HG03045 (cell line): ENCODE measurements around the gene DTX3.
A peak's percentile ranks its signal among the peaks of the same experiment; 100 is the strongest.
"Not testable (repeated sequence)": the region's sequence is repeated elsewhere in the genome, so short reads cannot be mapped to it uniquely, and the experiment has no call there.

Source experiments
- ATAC-seq: cut with Tn5 transposase; IDR thresholded peaks from one replicate; pipeline ENCODE4 v1.9.1; 2021; ENCODE audit warnings: mild to moderate bottlenecking, moderate library complexity; ENCODE audit not compliant: unreplicated experiment

DTX3 gene

DNA sequence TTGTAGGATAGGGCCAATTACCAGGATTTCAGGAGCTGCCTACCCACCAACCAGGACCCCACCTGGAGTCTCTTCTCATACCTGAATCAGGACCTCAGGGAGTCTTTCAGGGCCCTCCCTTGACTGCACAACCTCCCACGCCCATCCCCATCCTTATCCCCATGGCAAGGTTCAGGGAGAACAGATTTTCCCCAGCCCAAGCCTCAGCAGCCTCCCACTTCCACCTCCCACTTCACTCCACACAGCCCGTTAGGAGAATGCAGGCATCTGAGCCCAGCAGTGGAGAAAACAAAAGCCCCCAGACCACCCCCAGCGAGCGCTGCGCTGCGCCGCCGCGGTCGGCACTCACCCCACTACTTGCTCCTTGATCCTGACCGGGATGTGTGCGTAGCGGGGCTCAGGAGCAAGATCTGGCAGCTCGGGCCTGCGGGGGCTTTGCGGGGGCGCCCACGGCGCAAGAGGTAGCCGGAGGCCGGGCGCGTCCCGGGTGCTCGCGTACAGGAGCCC is 27.0 kb downstream of the DTX3 start:
- no peak for ATAC-seq

DNA sequence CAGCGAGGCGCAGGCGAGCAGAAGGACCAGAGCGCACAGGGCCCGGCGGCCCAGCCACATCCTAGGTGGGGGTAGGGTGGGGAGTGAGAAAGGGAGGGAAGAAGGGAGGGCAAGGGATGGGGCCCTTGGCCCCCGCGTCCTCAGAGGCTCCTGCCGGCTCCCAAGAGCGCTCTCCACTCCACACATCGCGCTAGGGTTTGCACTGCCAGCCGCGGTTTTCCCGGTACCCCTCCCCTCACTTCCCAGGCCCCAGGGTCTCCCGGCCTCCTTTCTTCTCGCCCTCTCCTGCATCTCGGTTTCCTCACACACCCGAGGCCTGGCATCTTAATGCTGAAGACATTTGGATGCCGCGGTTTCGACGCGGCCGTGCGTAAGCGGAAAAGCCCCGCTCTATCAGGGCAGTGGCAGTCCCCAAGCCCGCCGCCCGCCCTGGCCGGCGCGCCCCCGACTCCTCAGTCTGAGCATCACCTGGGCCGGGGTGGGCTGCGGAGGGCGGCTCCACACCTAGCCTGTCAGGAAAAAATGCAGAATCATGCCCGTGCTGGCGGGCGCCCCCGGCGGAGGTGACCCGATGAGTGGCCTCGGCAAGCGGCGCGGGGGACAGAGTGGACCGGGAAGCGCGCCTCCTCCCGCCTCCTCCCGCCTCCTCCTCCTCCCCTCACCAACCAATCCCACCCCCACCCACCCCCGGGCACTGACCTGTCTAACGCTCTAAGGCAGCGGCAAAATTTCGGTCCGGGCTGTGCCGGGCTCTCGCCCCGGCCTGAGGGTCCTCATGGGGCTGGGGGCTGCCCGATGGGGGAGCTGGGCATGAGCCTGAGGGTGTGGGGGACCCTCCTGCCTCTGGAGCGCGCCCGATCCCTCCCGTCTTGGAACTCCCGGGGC is 27.7 kb downstream of the DTX3 start:
- ATAC-seq = peak; percentile 22

DNA sequence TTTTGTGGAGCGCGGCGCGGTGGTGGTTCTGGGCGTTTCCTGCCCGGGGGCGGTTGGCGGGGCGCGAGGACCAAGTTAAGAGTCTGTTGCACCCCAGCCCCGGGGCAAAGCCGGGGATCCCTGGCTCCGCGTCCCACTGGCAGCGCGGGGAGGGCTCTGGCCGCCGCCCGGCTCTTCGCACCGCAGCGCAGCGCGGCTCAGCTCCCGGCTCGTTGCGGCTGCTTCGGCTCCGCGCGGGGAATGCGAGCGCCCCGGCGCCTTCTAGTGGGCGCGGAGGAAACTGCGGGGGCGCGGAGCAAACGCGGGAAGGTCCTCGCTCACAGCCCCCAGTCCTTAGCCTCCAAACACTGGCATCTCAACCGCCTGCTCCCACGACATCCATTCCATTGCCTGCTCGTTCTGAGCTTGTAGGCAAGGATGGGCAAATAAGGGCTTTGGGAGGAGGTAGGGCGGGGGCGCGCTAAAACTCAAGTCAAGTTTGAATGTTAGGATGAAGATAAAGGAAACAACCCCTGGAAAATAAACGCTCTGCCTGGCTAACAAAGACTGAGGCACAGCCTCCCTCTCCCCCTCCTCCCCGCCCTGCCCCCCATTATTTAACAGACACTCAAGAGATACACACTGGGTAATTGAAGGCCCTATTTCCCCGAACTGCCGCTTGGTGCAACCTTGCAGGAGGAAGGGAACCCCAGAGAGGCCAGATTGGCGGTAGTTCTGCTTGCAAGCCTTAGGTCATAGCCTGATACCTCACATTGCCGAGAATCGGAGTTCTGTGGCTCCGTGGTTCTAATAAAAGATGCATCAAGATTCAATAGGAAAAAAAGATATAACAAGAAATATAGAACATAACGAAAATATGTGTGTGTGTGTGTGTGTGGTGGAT is 28.6 kb downstream of the DTX3 start, which contains the start of gene B4GALNT1:
Gene B4GALNT1 (minus strand): TSS at position 244 of the 883 bp plus-strand sequence. CDS start 1,069 bp downstream, outside the sequence.
- ATAC-seq = peak; percentile 81

DNA sequence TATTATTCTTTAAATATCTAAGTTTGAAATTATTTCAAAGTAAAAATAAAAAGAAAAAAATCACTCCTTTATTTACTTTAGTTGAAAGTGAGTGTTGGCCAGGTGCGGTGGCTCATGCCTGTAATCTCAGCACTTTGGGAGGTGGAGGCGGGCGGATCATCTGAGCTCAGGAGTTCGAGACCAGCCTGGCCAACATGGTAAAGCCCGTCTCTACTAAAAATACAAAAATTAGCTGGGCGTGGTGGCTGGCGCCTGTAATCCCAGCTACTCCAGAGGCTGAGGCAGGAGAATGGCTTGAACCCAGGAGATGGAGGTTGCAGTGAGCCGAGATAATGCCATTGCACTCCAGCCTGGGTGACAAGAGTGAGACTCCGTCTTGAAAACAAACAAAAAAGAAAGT is 32.1 kb downstream of the DTX3 start:
- ATAC-seq = not testable (repeated sequence)

DNA sequence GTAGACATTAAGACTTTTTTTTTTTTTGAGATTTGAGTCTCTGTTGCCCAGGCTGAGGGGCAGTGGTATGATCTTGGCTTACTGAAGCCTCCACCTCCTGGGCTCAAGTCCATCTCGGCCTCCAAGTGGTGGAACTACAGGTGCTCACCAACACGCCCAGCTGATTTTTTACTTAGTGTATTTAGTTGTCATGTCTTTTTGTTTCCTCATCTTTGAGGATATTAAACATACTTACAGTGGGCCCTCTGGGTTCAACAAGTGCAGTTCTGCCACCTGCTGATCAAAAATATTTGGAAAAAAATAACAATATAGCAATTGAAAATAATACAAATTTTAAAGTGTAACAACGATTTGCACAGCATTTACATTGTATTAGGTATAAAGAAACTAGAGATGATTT is 32.7 kb downstream of the DTX3 start:
- ATAC-seq = no peak

DNA sequence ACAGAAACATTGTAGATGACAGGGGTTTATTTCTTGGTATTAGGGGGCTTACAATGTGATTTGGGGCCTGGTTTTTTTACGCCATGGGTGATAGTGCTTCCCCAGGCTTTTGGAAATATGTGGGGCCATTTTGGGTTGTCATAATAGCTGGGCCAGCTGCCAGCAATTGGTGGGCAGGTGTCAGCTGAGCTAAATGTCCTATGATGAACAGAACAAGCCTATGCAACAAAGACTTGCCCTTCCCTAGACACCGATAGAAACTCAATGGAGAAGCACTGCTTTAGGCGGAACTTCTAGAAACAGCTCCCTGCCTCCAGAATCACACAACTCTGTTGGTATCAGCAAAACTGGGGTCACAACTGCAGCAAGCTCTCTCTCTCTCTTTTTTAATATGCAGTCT is 33.5 kb downstream of the DTX3 start:
- no peak for ATAC-seq

DNA sequence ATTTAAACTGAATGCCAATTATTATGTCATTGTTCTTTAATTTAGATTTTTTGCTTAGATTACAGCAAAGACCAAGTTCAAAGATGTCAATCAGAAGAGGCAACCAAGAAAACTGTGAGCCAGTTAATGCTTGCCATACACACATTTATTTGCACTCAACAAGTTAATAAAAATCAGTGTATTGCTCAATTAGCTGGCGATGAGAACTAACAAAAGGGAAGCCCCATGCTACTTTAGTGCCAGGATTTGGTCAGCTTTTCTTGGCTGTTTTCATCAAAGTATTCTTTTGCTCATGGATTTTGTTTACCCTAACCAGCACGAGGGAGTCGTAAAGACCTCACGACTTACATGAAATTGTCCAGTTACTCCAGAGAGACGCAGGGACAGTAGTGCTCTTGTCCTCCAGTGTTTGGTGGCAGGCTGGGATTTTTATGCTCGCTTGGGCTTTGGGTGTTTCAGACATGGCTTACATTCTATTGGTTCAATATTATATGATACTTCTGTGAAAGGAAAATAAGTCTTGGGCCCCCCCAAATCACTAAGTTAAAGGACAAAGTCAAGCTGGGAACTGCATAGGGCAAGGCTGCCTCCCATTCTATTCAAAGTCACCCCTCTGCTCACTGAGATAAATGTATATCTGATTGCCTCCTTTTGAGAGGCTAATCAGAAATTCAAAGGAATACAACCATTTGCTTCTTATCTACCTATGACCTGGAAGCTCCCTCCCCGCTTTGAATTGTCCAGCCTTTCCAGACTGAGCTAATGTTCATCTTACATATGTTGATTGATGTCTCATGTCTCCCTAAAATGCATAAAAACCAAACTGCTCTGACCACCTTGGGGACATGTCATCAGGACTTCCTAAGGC is 35.8 kb downstream of the DTX3 start:
- no peak for ATAC-seq

DNA sequence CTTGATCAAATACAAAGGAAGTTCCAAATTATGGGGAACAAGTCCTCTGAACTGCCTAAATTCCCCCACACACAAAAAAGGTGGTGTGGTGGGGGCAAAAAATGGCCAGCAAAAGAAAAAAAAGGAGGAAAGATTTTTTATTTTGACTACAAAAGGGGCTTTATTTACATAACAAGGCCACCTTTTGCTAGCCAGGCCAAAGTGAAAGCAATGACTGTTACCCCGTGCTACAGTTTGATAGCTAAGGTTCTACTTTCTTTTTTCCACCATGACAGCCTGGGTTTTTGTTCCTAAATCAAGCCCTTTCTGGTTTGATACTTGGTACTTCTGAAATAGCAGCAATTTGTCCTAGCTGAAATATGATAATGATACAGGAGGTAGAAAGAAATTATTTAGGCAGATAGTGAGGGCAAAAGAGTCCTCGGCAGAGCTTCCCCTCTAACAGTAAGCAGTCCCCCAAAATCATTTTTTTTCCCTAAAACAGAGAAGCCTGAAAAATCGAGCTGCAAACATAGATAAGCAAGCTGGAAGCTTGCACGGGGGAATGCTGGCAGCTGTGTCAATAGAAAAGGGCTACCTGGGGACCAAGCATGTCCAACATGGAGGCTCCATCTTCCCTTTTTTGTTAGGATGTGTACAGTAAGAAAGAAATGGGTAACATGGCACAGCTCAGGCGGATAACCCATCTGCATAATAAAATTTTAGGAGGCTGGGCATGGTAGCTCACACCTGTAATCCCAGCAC is 37.2 kb downstream of the DTX3 start:
- ATAC-seq = no peak

DNA sequence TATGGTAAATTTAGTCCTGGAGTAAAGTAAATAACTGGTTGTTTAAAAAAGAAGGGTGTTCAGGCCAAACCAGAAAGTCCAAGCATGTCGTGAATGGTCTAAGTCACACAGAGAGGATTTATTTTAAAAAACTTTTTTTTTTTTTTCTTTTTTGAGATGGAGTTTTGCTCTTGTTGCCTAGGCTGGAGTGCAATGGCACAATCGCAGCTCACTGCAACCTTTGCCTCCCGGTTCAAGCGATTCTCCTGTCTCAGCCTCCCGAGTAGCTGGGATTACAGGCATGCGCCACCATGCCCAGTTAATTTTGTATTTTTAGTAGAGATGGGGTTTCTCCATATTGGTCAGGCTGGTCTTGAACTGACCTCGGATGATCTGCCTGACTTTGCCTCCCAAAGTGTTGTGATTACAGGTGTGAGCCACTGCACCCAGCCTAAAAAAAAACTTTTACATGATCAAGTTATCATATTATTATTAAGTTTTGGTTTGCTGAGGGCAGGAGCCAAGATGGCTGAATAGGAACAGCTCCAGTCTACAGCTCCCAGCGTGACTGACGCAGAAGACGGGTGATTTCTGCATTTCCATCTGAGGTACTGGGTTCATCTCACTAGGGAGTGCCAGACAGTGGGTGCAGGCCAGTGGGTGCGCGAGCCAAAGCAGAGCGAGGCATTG is 41.5 kb downstream of the DTX3 start:
- not testable (repeated sequence) for ATAC-seq

DNA sequence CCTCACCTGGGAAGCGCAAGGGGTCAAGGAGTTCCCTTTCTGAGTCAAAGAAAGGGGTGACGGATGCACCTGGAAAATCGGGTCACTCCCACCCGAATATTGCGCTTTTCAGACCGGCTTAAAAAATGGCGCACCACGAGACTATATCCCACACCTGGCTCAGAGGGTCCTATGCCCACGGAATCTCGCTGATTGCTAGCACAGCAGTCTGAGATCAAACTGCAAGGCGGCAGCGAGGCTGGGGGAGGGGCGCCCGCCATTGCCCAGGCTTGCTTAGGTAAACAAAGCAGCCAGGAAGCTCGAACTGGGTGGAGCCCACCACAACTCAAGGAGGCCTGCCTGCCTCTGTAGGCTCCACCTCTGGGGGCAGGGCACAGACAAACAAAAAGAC is 42.0 kb downstream of the DTX3 start:
- not testable (repeated sequence) for ATAC-seq

DNA sequence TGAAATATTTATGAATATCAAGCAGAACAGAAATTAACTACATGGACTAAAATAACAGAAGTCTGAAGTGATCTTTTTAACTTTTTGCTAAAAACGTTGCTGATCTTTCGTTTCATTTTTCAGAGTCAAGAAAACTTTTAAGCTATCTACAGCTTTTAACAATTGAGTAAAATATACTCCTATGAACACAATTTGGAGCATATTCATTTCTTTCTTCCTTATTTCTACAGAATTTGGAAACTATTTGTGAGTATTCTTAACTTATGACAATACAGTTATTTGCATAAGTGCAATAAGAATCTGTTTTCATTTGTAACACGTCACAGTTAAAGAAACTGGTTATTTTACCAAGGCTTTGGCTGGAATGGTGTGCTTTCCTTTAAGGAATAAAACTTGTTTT is 49.4 kb downstream of the DTX3 start:
- ATAC-seq = no peak

DNA sequence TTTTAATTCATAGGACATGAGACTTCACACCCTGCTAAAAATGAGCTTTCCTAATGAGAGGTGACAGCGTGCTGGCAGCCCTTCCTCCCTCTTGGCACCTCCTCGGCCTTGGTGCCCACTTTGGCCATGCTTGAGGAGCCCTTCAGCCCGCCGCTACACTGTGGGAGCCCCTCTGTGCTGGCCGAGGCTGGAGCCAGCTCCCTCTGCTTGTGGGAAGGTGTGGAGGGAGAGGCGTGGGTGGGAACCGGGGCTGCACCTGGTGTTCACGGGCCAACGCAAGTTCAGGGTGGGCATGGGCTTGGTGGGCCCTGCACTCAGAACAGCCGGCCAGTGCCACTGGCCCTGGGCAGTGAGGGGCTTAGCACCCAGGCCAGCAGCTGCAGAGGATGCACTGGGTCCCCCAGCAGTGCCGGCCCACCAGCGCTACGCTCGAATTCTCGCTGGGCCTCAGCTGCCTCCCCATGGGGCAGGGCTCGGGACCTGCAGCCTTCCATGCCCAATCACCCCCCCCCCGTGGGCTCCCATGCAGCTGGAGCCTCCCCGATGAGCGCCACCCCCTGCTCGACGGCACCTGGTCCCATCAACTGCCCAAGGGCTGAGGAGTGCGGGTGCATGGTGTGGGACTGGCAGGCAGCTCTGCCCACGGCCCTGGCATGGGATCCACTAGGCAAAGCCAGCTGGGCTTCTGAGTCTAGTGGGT is 51.1 kb downstream of the DTX3 start:
- no peak for ATAC-seq

DNA sequence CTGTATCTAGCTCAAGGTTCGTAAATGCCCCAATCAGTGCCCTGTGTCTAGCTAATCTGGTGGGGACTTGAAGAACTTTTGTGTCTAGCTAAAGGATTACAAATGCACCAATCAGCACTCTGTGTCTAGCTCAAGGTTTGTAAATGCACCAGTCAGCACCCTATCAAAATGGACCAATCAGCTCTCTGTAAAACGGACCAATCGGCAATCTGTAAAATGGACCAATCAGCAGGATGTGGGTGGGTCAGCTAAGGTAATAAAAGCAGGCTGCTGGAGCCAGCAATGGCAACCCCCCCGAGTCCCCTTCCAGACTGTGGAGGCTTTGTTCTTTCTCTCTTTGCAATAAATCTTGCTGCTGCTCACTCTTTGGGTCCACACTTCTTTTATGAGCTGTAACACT is 51.8 kb downstream of the DTX3 start:
- ATAC-seq = not testable (repeated sequence)

DNA sequence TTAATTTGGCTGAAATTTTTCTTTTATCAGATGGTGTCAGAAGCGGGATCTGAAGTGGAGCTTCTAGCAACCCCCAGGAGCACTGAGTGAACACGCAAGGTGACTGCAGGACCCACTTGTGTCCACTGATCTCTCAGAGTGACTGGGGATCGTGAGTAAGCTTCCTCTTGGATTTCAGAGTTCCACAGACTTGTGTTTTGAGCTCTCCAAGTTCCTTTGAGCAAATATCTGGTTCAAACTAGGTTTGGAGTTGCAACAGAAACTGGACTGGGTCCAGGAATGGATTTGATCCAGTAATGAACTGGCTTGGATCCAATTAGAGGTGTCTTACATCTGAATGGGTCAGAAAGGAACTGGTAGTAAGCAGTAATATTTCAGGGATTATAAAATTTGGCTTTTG is 53.1 kb downstream of the DTX3 start:
- ATAC-seq = no peak

DNA sequence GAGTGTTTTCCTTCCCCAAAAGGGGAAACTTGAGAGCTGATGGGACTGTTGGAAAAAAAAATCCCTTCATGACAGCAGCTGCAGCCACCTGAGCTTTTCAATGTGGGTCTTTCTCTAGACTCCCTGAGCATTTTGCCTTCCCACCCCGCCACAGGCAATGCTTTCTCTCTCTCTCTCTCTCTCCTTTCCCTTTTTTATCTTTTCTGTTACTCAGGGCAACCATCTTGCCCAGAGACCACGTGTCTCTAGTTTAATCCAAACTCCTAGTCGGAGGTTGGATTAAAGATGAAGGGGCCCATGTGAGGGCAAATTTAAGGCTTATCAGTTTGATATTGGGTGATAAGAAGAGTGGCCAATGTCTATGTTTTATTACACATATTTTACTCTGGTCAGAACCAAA is 54.3 kb downstream of the DTX3 start:
- ATAC-seq = no peak
